NCI-H146 (cell line): Measurements from ENCODE around the gene PPOX.

Experiments
- DNase-seq: peaks from one replicate; lab custom pipeline; 2025; lab: John Stamatoyannopoulos, UW

PPOX gene

DNA sequence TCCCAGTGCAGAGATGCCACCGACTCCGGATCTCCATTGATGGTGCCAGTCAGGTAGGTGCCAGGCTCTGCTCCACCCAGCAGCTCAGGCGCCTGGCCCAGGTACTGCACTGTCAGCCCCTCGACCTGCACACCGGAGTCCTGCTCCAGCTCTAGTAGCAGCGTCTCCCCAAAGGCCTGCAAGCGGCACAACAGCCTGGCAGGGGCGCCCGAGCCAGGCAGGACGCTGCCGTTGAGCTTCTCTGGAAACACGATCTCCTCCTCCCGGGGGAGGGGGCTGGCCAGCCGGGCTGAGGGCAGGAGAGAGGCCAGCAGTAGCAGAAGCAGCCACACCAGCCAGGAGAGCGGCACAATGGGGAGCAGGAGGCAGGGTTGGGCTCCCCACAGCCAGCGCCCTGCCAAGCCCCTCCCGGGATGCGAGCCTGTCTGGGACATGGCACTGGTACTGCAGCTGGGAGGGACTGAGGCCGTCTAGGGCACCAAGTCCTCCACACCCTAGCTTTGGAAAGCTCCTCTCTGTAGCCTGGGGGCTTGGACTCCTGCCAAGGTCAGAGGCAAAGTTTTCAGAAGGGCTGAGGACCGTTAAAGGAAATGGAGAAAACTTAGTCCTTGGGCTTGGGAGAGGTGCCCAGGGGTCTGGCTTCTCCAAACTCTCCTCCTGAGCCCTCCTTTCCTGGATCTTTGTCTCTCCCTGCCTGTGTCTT, 32.1 kb downstream of the PPOX start:
- DNase-seq: peak; percentile 51

DNA sequence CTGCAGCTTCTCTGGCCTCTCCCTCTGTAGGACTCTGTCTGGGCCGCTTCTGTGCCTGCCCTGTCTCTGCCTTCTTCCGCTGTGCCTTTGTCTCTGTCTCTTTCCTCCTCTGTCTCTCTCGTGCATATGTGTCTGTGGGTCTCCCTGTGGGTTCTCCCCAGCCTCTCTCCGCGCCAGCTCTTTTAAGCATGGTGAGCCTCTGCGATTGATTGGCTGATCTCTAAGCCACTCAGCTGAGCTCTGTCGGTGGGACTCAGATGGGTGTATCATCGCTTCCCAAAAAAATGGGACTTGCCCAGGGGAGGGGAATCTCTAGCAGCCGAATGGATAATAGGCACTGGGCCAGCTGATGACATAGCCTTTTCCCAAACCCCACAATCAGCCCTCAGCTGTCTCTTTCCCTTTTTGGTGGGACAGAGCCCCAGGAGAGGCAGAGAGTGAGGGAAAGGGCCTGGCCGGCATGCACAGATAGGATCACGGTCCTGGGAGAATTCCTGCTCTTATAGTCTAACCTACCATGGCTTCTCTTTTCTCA, 32.7 kb downstream of the PPOX start, which contains the start of gene ADAMTS4:
ADAMTS4 (minus strand) TSS at position 158 of the 535 bp plus-strand sequence. CDS start 427 bp downstream, outside the sequence.
- DNase-seq: no peak

DNA sequence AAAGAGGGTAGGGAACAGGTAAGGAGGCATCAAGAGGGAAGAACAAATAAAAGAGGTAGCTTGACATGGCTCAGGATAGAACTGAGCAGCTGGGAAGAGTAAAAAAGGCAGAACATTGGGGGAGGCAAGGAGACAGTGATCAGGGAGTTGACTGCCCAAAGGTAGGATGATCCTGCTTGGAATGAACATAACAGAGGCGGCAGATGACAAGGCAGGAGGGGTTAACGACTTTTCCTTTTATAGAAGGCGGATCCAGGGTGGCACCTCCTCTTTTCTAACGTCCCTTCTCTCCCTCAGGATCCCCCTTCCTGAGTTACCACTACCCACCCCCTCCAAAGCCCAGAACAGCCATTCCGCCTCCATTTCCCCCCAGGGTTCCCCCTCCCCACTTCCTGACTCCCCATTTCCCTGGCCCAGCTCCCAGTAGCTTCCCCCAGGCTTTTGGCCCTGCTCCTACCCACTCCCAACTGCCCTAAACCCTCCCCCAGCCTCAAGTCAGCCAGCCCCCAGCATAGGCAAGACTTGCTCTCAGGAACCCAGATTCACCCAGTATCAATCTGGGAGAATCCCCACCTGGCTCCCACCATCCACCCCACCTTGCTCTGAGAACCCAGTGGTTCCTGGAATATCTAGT, 33.4 kb downstream of the PPOX start:
- DNase-seq: no peak

DNA sequence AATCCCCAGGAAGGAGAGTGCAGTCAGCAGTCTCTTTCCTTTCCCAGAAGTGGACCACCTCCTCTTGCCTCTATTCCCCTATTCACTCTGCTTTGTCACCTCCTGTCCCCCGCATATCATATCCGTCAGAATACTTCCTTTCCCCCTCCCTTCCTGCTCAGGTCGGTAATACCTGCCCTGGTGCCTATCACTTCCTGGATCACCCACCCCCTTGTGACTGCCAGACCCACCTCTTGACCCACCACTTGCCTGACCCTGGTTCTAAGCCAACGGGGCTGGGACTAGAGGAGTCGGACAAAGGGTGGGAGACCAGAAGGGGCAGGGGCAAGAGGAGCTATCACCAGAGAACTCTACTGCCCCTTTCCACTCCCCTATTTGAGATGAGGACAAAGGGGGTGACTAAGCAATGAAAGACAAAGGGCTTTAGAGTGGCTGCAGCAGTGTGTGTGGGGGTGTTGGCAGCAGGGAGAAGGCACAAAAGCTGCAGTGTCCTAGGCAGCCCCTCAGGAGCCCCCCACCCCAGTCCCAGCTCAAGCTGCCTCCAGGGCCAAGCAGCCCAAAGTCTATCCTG, 34.3 kb downstream of the PPOX start:
- DNase-seq: no peak

DNA sequence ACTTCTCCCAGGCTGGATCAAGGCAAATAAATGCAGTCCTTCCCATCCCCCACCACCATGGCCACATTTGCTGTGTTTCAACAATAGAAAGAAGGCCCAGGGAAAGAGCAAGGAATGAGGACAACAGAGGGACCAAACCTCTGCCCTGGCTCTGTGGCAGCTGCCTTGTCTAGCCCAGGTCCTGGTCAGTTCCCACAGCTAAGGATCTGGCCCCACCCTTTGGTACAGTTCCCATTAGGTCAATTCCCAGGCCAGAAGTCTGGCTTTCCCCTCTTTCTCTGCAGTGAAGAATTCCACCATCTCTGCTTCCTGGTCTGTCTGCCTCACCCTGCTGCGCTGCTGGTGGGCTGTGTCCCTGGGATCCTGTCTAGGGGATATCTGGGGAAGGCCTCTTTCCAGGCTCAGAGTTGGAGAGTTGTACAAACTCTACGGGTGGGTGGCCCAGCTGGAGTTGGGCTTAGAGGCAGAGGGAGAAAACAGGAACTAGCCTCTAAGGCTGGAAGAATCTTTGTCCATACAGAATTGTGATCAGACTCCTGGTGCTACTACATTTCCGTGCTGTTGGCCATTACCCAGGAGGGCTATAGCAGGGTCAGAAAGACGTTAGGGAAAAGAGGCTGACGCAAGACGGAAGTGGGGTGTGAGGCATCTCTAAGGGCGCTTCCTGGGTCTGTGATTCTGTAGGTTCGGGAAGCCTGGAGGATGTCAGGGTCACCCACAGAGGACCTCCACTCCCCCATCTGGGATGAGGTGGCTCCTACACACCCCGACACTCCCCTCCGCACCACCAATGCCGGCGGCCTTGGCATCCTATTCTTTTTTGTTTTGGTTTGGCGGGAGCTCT, 35.0 kb downstream of the PPOX start:
- DNase-seq: peak; percentile 37

DNA sequence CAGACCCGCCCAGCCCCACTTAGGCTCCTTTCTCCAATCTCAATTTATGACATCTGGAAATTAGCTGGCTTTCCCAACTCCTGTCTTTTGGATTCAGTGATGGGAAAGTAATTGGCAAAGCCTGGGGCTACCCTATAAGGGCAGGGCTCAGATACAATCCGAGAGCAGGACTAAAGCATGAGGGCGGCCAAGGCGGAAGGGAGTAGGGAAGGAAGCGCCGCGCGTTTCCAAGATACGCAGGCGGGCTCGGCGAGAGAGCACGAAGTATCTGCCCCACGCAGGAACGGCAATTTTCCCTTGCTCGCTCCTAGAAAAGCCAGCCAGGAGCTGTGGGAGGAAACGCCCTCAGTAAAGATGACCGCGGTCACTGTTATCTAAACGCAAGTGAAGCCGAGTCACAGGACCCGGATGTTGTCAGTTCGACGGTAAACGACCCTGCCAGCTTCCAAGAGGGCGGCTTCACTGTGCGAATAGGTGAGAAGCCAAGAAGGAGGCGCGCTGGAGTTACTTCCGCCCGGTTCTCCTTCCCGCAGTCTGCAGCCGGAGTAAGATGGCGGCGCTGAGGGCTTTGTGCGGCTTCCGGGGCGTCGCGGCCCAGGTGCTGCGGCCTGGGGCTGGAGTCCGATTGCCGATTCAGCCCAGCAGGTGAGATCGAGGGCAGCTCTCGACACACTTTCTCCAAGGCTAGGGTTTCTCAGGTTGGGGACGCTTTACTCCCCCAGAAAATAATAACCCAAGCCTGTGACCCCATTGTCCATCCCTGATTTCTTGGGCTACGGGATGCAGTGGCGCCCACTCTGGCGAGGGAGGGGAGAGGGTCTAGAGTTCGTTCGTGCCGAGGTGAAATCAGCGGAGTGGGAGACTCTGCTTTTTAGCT, 35.8 kb downstream of the PPOX start, which contains the start of gene NDUFS2:
NDUFS2 (plus strand) TSS at position 532 of the 877 bp plus-strand sequence; CDS start at position 551, 19 bp downstream.
- peak; percentile 99 for DNase-seq

DNA sequence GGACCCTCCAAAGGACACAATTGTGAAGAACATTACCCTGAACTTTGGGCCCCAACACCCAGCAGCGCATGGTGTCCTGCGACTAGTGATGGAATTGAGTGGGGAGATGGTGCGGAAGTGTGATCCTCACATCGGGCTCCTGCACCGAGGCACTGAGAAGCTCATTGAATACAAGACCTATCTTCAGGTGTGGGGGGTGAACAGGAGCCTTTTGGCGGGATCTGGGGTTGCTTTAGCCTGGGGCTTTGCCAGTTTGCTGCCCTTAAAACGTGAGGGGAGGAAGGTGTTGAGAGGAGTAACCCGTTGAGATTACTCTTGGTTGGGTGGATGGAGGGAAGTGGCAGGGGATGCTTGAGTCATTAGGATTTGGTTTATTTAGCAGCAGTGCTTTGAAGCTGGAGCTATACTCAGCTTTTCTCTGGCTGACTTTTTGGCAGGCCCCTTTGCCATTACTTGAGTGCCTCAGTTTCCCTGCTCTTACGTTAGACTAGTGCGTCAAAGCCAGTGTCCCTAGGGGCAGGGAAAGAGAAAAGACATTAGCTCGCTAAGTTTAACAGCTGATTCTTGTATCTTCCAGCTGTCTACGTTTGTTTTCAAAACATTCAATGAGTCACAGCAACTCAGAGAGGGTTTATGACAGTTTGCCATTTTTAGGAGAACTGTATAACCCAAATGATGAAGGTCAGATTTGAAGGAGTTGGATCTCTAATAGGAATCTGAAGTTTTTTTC, 40.4 kb downstream of the PPOX start:
- DNase-seq: no peak

DNA sequence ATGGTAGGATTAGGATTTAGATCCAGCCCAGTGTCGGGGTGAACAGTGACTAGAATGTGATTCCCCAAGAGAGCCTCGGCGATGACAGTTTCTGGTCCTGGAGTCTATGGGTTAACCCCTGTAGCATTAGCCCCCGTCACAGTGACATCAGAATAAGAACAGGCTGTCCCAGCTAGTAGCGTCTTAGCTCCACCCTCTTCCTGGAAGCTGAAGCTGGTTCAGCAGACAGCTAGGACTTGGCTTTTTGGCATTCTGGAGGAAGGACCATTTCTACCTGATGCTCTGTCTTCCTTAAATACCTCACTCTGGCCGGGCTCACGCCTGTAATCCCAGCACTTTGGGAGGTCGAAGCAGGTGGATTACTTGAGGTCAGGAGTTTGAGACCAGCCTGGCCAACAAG, 40.9 kb downstream of the PPOX start:
- DNase-seq: no peak

DNA sequence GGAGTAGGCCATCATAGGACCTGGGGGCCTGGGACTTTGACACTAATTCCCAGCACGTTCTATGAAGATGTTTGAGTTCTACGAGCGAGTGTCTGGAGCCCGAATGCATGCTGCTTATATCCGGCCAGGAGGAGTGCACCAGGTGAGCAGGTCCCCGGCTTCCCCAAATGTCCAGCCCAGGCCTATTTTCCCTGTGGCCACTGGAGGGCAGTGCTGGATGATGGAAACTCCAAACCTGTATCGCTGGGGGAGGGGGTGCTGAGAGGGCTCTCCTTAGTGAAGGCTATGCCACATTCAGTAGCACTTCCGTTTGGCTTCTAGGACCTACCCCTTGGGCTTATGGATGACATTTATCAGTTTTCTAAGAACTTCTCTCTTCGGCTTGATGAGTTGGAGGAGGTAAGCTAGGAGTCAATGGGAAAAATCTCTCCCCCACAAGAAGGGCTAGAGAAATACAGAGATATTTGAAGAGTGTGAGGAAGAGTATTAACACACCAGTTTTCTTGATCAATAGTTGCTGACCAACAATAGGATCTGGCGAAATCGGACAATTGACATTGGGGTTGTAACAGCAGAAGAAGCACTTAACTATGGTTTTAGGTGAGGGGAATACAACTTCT, 43.7 kb downstream of the PPOX start:
- peak; percentile 79 for DNase-seq

DNA sequence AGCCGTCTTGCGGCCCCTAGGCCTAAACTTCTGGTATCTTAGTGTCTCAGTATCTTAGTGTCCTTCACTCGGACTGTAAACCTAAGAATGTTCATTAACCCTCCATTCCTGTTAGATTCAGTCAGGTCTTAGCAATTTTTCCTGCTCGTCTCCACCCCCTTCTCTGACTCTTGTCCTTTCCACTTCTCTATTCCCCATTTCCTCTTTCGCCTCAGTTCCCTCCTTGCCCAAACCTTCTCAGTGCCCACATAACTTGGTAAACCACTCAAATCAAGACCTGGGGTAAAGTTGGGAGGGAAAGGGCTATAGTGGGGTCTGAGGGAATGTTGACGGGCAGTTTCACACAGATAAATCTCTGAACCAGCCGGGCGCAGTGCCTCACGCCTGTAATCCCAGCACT, 48.1 kb downstream of the PPOX start:
- no peak for DNase-seq

DNA sequence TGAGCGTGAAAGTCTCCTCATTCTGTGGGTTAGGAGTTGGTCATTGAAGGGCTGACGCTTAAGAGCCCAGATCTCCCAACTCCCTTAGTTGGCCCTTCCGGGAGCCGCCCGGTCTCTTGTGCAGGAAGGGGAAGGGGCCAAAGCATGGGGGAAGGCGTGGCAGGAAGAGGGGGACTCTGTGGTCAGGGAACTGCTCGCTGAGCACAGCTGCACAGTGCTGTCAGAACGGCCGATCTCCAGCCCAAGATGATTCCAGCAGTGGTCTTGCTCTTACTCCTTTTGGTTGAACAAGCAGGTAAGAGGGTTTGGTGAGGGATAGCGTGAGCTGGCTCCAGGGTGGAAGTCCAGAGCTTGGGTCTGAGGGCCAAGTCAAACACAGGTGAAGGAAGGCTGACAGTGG, 48.9 kb downstream of the PPOX start, which contains the start of gene FCER1G:
FCER1G (plus strand) TSS at position 220 of the 400 bp plus-strand sequence; CDS start at position 247, 27 bp downstream.
- no peak for DNase-seq

DNA sequence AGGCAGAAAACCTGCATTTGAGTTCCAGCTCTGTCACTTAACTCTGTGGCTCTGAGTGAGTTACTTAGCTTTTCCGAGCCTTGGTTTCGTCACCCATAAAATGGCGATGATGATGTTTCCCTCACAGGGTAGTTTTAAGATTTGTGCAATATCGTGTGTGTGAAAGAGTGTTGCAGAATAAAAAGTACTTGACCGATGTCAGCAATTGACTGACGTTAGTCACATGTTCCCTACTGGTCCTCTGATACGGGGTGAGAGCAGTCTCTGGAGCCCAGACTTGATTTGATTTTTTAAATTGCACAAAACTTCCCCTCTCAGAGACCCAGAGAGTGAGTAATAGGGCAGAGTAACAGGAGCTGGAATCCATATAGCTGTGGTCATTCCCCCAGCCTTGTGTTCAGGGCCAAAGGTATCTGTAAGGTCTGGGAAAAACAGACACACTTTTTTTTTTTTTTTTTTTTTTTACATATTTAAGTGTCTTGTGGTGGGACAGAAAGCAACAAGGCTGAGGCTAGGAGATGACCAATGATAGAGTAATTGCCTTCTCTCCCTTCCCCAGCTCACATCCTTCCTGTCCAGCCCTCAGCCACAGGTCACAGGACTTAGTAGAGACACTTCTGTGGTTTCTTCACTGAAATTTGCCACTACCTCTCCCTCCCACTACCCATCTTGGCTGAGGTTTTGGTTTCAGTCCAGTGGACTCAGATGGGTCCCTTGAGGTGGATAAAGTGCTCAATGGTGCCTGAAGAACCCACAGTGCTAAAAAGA, 50.9 kb downstream of the PPOX start:
- DNase-seq: no peak

DNA sequence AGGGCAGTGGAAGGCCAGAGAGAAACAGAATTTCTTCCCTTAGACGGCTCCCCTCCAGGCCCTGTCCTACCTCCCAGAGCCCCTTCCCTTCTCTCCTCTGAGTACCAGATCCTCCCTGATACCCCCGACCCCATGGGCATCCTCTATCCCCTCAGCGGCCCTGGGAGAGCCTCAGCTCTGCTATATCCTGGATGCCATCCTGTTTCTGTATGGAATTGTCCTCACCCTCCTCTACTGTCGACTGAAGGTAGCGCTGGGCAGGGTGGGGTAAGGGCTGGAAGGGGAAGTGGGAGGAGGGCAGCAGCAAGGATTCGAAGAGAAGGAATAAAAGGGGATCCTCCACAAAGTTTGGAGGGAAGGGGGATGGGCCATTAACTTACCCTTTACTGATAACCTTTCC, 51.6 kb downstream of the PPOX start:
- no peak for DNase-seq

DNA sequence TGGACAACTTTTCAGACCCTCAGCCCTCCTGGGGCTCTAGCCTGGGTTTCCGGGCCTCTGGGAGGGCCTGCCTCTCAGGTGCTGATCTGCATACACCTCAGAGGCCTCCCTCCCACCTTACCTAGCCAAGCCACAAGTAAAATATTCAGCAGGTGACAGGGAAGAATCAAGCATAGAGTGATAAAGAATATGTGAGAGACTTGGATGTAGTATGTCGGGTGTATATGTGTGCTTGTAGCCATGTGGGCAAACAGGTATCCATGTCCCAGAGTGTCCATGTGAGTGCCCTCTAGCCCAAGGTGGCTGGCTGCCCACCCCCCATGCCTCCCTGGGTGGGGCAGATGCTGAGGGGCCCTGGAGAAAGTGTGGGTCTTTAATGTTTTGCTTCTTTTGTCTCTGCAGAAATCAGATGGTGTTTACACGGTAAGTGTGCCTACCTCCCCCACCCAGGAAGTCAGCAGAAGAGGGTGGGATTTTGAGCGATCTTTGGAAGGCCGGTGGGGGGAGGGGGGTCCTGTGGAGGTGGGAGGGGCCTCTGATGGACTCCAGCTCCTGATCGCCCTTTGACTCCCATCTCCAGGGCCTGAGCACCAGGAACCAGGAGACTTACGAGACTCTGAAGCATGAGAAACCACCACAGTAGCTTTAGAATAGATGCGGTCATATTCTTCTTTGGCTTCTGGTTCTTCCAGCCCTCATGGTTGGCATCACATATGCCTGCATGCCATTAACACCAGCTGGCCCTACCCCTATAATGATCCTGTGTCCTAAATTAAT, 52.3 kb downstream of the PPOX start:
- no peak for DNase-seq

DNA sequence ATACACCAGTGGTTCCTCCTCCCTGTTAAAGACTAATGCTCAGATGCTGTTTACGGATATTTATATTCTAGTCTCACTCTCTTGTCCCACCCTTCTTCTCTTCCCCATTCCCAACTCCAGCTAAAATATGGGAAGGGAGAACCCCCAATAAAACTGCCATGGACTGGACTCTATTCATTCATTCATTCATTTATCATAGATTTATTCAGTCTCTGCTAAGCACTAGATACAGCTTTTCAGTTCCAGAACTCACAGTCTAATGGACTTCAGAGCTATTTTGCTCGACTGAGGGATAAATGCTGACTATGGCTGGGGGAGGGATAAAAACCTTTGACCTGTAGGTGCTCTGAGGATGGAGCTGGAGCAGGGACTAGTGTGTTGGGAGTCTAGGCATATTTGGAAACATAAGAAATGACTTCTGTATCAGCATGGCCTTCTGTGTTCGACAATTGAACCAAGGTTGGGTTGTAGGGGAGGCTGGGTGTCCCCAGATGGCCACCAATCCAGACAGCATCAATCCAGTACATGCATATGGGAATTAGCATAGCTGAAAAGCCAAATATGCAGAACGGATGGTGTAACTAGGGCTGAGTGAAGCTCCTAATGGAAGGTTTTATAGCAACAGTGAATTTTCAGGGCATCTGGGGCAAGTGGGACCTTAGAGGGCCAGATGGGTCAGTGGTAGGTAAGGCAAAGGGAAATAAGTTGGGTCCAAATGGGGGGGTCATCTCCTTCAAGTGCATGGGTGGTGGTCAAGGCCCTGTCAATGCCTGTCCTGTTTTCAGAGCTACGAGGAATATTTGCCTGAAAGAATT, 53.1 kb downstream of the PPOX start:
- DNase-seq: no peak

DNA sequence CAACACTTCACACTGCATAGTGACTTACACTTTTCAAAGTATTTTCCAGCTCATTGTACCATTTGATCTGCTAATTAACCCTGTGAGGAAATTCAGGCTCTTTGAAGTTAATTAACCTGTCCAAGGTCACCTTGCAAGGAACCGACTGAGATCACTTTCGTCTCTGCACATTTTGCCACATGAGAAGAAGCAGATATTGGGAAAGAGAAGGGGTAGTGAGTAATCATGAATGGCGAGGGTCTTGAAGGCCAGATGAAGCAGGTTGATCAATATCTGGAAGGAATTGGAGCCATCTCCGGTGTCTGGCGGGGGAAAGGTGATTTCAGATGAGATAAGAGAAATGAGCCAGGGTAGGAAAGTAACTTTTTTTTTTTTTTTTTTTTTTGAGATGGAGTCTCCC, 53.8 kb downstream of the PPOX start:
- no peak for DNase-seq
